NCI-H524 (cell line): ENCODE data around the gene MTHFD1.

ENCODE experiments used
- DNase-seq, 2 experiments: peaks; one replicate each; lab custom pipeline; 2025; lab: John Stamatoyannopoulos, UW

The MTHFD1 gene

GRCh38 chr14:64407329-64407728 lies 19.2 kb downstream of the MTHFD1 start:
- DNase-seq = no peak

GRCh38 chr14:64409126-64409920 lies 21.2 kb downstream of the MTHFD1 start:
- DNase-seq = no peak

GRCh38 chr14:64410084-64410774 lies 22.1 kb downstream of the MTHFD1 start:
- no peak for DNase-seq

GRCh38 chr14:64411001-64411400 lies 22.8 kb downstream of the MTHFD1 start:
- DNase-seq = no peak

GRCh38 chr14:64412237-64412636 lies 24.1 kb downstream of the MTHFD1 start:
- no peak for DNase-seq

GRCh38 chr14:64416348-64416932 lies 28.3 kb downstream of the MTHFD1 start:
- DNase-seq = no peak

- no peak for DNase-seq
These were observed 29.1 kb downstream of the MTHFD1 start for GRCh38 chr14:64417055-64417770.

- DNase-seq = no peak
These were observed 29.6 kb downstream of the MTHFD1 start for GRCh38 chr14:64417771-64418125.

GRCh38 chr14:64419003-64419402 lies 30.9 kb downstream of the MTHFD1 start:
- DNase-seq = no peak

GRCh38 chr14:64421166-64421565 lies 33.0 kb downstream of the MTHFD1 start:
- DNase-seq = no peak

- DNase-seq = no peak
These were observed 33.9 kb downstream of the MTHFD1 start for GRCh38 chr14:64422005-64422404.

GRCh38 chr14:64422756-64423155 lies 34.6 kb downstream of the MTHFD1 start:
- DNase-seq = no peak

GRCh38 chr14:64423987-64424386 lies 35.8 kb downstream of the MTHFD1 start:
- no peak for DNase-seq

GRCh38 chr14:64434528-64434927 lies 46.4 kb downstream of the MTHFD1 start:
- DNase-seq = no peak

- DNase-seq = no peak
These were observed 50.2 kb downstream of the MTHFD1 start for GRCh38 chr14:64438181-64438841.

- no peak for DNase-seq
These were observed 51.0 kb downstream of the MTHFD1 start for GRCh38 chr14:64439141-64439540.

GRCh38 chr14:64440494-64440893 lies 52.3 kb downstream of the MTHFD1 start:
- no peak for DNase-seq

- DNase-seq = no peak
These were observed 54.3 kb downstream of the MTHFD1 start for GRCh38 chr14:64442300-64442988.

- DNase-seq = no peak
These were observed 56.0 kb downstream of the MTHFD1 start for GRCh38 chr14:64444140-64444539.

GRCh38 chr14:64444984-64445845 lies 57.1 kb downstream of the MTHFD1 start:
- DNase-seq = no peak
